A673 (cell line): ENCODE data around the gene TCEA2.

Source experiments
- EZH2 ChIP-seq: fragments of 200-600 bp; sonication (generic); IDR thresholded peaks from 2 replicates; pipeline ENCODE4 v1.6.1; 2017; ENCODE audit warnings: borderline replicate concordance, low read depth, mild to moderate bottlenecking, mixed read lengths, antibody characterized with exemption, low read length; ENCODE audit not compliant: poor library complexity, severe bottlenecking
- TF ChIP-seq, protein P1 (sequence below): fragments of 300-800, 200-600 bp; sonication (generic); conservative IDR thresholded peaks from 2 replicates; pipeline ENCODE4 v1.5.1; 2017; ENCODE audit warnings: low read depth, mild to moderate bottlenecking, antibody characterized with exemption, low read length, moderate library complexity, mixed read lengths

- no peak for TF ChIP-seq EZH2
- TF ChIP-seq, protein P1, sequence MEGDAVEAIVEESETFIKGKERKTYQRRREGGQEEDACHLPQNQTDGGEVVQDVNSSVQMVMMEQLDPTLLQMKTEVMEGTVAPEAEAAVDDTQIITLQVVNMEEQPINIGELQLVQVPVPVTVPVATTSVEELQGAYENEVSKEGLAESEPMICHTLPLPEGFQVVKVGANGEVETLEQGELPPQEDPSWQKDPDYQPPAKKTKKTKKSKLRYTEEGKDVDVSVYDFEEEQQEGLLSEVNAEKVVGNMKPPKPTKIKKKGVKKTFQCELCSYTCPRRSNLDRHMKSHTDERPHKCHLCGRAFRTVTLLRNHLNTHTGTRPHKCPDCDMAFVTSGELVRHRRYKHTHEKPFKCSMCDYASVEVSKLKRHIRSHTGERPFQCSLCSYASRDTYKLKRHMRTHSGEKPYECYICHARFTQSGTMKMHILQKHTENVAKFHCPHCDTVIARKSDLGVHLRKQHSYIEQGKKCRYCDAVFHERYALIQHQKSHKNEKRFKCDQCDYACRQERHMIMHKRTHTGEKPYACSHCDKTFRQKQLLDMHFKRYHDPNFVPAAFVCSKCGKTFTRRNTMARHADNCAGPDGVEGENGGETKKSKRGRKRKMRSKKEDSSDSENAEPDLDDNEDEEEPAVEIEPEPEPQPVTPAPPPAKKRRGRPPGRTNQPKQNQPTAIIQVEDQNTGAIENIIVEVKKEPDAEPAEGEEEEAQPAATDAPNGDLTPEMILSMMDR: no peak
Observed at GRCh38 chr20:64051561-64052325, 11.3 kb upstream of the TCEA2 start.
